ENCODE data around the gene NUP188.
A peak's percentile ranks its signal among the peaks of the same experiment; 100 is the strongest.
"Not testable (repeated sequence)": the region's sequence is repeated elsewhere in the genome, so short reads cannot be mapped to it uniquely, and the experiment has no call there.

Gene NUP188

DNA sequence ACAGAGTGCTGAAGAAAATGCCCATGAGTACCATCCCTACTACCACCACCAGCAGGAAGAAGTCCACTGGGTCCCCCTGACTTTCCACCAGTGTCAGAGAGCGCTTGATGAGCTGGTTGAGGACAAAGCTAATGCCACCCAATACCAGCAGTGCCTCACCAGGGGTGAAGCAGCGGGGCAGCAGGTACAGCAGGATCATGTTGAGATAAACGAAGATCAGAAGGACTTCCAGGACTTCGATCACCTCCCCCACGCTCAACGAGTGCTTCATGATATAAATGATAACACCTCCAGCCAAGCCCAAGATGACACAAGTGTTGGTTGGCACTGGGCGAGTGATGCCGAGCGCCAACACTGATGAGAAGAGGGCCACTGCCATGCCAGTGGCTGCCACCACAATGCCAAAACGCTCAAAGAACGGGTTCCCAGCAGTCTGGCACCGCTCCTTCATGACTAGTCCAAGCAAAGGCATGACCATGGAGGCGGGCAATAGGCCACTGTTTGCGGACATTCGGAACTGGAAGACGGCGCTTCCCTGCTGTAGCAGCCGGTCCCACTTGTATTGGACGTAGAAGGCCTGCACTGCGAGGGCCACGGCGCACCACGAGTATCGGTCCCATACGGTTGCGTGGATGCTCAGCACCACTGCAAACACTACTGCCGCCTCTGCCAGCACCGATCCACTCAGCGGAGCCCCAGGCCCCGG is 775 bp upstream of the NUP188 start:
- DNase-seq = no peak

DNA sequence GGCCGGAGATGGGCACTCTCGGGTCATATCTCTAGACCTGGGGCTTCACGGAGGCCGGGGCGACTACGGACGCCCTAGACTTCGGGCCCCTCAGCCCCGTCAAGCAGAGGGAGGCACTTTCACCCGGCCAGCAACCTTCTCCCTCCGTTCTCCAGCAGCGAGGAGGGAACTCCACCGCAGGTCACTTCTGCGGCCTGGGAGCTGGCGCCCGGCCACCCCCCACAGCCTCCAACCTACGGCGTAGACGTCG is 297 bp upstream of the NUP188 start:
- DNase-seq = no peak

DNA sequence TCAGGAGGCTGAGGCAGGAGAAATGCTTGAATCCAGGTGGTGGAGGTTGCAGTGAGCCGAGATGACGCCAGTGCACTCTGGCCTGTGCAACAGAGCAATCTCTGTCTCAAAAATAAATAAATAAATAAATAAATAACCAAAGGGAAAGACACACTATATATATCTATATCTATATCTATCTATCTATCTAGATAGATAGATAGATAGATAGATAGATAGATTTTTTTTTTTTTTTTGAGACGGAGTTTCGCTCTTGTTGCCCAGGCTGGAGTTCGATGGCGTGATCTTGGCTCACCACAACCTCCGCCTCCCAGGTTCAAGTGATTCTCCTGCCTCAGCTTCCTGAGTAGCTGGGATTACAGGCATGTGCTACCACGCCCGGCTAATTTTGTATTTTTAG is 13.9 kb downstream of the NUP188 start:
- DNase-seq = not testable (repeated sequence)

DNA sequence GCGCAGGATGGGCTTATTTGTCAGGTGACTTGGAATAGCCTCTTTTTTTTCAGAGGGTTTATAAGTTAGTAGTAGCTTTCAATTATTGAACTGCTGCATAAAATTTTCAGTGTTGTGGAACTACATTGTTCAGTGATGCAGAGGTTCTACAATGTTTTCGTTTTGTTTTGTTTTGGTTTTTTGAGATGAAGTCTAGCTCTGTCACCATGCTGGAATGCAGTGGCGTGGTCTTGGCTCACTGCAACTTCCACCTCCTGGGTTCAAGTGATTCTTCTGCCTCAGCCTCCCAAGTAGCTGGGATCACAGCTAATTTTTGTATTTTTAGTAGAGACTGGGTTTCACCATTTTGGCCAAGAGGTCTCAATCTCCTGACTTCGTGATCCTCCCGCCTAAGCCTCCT is 22.0 kb downstream of the NUP188 start:
- no peak for DNase-seq

DNA sequence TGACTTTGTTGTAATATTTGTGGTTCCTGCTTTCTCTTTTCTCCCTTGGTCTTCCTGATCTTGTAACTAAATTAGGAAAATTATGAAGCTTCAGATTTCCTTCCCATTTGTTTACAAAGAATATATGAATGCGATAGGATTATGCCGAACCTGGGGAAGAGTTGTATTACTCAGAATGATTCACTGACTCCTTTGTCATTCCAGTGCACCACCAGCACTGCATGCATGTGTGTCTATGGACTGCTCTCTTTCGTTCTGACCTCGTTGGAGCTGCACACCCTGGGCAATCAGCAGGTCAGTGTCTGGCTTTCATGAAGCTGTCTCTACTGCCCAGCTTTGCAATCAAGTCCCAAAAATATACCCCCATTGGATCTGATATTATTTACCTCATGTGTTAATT is 25.5 kb downstream of the NUP188 start:
- no peak for DNase-seq

DNA sequence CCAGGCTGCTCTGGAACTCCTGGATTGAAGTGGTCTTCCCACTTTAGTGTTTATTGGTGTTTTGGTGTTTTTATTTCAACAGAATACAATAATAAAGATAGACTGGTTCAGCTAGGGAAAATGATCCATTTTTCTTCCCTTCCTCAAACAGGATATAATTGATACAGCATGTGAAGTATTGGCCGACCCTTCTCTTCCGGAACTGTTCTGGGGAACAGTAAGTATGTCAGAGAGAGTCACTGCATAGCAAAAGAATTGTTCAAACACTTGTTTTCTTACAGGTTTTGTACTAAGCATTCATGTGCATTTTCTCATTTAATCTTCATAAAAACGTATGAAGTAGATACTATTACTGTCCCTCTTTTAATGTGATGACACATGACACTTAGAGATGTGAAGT is 31.6 kb downstream of the NUP188 start:
- no peak for DNase-seq

DNA sequence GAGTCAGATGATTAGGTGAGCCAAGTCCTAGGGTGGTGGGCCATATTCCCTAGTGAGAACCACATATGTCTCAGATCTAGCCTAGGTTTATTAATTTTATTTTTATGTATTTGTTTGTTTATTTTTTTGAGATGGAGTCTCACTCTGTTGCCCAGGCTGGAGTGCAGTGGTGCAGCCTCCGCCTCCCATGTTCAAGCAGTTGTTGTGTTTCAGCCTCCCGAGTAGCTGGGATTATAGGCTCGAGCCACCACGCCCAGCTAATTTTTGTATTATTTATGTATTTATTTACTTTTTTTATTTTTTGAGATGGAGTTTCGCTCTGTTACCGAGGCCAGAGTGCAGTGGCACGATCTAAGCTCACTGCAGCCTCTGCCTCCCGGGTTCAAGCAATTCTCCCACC is 36.0 kb downstream of the NUP188 start:
- no peak for DNase-seq

DNA sequence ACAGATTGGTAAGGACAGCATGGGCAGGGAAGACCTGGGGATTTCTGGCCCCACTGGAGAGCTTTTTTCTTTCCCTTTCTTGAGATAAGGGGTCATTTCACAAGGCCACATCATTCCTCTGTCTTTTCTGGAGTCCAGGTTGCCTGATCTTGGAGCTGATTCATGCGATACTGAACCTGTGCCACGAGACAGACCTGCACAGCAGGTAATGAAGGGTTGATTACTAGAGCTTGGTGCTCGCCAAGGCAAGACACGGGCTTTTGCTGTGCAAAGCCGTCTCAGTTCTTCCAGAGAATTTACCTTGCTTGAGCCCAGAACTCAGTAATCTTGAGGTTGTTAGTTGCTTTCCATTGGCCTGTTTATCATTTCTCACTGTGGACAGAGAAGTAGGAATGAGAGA is 39.2 kb downstream of the NUP188 start:
- DNase-seq = no peak

DNA sequence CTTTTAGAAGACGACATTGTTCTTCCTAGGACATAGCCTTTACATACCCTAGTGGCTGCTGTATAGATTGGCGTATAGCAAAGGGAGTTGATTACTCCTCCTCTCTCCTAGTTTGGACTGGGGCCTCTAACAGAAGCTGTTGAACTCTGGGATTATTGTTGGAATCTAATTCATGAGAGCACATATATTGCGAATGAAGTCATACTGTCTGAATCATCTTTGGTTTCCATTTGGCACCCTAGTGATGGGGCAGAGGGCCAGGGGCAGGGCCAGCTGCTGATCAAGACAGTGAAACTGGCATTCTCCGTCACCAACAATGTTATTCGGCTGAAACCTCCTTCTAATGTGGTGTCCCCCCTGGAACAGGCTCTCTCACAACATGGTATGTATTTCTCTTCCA is 40.3 kb downstream of the NUP188 start:
- no peak for DNase-seq

DNA sequence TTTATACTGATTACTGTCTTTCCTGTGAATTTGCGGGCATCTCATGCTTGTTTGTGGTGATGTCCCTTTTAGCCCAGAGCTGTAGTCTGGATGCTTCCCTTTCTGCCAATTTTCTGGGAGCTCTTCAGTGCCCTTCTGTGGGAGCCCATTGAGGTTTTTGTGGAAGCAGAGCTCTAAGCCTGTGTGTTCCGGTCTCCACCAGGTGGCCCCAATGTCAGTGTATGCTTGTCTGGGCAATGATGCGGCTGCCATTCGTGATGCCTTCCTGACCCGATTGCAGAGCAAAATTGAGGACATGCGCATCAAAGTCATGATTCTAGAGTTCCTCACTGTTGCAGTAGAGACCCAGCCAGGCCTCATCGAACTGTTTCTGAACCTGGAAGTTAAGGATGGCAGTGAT is 45.5 kb downstream of the NUP188 start:
- DNase-seq = no peak

DNA sequence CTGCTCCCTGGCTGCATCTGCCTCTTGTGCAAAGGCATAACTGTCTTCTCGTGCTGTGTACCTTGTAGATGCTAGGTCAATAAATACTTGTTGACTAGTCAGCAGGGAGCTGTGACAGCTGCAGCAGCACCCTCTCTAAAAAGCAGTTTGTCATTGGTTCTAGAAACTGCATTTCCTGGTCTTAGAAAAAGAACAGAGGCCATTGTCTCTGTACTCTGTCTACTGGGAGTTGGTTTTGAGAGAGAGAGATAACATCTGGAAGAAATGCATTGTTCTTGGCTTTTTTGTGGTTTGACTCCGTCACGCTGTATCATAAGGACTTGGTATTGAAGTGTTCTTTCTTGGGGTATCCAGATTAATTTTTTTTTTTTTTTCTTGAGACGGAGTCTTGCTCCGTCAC is 48.3 kb downstream of the NUP188 start:
- no peak for DNase-seq

DNA sequence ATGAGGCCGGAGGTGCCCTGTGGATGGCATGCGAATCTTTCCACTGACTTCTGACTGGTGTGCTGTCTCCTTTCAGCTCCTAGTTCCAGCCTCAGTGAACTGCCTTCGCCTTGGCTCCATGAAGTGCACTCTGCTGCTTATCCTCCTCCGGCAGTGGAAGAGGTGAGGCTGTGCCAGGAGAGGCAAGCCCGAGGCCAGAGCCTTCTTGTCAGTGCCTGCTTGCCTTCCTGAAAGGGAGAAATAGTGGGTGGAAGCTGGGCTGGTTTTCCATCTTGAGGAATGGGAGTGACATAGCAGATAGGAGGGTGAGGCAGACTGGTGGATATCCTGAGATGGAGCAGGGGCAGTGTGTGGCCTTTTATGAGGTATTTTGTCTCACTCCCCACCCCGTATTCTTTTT is 51.0 kb downstream of the NUP188 start:
- no peak for DNase-seq

DNA sequence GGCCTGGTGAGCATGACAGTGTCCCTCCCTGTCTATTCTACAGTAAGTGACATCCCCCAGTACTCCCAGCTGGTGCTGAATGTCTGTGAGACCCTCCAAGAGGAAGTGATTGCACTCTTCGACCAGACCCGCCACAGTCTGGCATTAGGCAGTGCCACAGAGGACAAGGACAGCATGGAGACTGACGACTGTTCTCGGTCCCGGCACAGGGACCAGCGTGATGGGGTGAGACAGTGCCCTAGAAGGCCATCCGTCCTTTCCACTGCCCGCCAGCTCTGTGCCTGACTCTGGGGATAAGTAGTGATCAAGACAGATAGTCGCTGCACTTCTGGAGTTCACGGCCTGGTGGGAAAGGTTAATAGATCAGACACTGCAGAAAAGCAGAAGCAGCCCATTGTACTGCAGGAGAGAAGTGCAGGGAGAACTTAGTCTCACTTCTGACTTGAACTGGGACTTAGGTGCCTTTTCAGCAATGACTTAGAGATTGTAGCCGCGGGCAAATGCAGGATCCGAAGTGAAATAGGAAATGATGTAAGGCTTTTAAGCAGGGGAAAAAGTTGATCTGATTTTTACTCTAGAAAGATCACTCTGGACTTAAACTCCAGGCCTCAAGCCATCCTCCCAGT is 52.2 kb downstream of the NUP188 start:
- DNase-seq = no peak

DNA sequence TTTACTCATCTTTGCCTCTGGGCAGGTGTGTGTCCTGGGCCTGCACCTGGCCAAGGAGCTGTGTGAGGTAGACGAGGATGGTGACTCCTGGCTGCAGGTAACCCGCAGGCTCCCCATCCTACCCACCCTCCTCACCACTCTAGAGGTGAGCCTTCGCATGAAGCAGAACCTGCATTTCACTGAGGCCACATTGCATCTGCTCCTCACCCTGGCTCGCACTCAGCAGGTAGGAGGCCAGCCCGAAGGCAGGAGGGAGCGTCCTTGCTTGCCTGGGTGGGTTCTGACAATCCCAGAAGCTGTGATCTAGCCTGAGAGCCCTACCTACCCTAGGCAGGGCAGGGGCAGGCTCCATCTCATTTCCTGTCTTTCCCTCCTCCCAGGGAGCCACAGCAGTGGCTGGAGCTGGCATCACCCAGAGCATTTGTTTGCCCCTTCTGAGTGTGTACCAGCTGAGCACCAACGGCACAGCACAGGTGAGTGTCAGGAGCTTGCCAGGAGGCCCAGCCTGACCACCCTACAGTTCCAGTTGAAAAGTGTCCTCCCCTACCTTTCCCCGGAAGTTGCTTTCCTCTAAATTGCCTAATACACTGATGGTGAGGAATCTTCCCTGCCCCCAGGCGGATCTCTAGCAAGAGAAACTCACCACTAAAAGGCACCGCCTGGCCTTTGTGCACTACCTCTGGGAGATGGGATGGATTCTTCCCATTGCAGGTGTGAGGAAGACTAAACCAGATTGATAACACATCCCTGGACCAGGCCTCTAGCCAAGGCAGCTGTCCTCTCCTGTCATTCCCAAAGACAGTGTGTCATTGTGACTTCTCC is 54.2 kb downstream of the NUP188 start:
- DNase-seq = no peak

DNA sequence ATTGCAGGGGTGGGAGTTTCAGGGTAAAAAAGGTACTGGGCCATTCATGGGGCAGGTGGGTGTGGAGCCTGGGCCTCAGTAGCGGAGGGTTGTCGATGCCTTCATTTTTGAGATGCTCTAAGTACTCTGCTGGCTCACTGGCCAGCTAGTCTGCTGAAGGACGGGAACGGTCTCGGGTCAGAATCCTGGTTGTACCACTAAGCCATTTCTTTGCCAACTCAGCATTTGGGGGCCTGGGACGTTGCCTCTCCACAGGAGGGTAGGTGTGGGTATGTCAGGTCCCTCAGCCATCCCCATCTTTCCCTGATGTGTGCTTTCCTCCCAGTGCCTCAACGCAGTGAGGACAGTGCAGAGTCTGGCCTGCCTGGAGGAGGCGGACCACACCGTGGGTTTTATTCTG is 55.5 kb downstream of the NUP188 start:
- DNase-seq = no peak

DNA sequence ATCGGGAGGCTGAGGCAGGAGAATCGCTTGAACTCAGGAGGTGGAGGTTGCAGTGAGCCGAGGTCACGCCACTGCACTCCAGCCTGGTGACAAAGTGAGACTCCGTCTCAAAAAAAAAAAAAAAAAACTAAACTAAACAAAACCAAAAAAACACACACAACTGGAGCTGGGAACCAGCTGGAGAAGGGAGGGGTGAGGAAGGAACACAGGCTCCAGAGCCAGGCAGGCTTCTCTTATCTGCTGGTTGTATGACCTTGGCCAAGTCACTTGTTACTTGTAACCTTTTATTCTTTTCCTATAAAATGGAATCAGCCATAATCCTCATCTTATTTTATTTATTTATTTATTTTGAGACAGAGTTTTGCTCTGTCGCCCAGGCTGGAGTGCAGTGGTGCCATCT is 56.7 kb downstream of the NUP188 start:
- not testable (repeated sequence) for DNase-seq

DNA sequence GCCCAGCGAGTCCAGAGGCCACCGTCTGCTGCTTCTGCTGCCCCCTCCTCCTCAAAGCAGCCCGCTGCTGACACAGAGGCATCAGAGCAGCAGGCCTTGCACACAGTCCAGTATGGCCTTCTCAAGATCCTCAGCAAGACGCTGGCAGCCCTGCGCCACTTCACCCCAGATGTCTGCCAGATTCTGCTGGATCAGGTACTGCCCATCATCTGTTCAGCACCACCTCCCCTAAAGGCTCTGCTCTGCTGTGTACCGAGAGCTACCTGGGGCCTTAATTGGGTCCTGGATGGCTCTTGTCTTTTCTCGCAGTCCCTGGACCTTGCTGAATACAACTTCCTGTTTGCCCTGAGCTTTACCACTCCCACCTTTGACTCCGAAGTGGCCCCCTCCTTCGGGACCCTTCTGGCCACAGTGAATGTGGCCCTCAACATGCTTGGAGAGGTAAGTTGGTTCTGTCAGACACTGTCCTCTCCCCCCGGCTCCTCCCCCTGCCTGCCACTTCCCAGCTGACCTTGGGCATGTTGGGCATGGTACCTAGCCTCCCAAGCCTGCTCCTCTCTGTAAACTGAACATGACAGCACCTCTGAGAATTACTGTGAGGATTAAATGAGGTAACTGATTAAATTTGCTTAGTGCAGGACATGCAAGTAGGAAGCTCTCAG is 58.0 kb downstream of the NUP188 start:
- DNase-seq = no peak

DNA sequence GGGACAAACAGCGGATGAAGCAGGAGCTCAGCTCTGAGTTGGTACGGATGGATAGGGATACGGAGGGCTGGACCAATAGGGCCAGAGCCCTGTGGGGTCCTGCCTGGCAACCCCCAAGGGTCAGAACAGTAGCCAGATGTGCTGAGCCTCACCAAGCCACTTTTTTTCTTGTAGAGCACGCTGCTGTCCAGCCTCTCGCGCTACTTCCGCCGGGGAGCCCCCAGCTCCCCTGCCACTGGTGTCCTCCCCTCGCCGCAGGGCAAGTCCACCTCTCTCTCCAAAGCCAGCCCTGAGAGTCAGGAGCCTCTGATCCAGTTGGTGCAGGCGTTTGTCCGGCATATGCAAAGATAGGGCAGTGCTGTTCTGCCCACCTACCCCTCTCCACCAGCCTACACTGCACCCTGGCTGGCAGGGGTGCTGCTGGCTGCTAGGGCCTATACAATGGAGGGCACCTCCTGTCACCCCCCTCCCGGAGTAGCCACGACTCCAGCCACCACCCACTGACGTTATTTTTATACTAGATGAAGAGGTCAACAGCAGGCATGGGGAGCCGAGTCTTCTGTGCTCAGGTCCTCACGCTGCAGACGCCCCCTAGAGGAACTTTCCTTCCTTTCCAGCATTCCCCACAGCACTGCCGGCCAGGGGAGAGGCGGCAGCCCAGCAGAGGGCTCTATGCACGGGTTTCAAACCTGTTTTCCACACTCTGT is 59.0 kb downstream of the NUP188 start:
- peak; percentile 51 for DNase-seq

DNA sequence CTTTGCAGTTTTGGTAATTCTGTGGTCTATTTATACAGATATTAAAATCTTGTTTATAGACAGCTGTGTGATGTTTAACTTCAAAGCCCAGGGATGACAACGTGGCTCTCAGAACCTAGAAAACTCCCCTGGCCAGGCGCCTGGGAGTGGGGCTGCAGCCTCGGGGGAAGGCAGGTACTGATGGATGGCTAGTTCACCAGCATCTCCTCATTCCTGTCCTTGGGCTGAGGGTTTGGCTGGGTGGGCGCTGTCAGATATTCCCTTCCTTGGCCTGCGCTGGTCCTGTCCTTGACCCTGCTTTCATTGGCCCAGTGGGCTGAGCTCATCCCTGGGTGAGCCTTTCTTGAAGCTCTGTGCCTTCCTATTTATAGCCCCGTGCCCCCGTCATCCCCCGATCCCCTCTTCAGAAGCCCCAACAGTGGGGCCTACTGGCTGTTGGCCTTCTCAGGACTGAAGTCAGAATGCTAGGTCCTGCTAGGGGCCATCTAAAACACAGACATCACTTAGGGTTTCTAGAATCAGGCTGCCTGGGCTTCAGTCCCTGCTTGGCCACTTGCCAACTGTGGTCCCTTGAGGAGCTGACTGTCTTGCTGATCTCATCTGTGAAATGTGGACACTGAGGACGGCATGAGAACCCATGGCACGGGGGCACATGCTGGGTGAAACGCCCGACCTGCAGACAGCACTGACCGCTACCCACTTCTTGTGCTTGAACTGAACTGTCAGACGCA is 59.7 kb downstream of the NUP188 start:
- DNase-seq = no peak

DNA sequence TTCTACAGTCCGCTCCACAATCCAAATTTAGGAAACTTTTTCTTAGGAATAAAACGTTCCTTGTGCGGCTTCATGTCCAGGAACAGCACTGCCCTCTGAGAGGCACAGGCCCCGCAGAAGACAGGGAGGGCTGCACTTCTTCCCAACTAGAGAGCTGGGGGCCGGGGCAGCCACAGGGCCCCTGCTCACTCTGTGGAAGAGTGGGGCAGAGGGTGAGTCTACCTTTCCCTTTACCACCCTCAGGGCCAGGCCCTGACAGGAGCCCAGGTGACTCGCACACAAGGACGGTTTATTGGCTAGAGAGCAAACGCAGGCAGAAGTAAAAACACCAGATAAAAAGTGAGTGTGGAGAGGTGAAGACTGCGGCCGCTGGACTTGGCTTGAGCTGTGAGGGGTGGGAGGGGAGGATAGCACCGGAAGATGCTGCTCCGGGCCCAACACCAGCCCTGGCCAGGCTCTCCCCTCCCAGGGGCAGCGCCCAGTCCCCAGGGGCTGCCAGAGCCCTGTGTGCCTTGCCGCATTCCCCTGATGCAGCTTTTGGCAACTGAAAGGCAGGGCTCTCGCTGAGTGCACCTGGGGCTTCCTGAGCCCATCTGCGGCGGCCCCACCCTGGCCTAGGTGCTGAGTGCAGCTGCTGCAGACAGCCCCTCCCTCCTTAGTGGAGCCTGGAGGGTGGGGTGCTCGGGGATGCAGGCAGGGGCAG is 60.4 kb downstream of the NUP188 start:
- DNase-seq = no peak

DNA sequence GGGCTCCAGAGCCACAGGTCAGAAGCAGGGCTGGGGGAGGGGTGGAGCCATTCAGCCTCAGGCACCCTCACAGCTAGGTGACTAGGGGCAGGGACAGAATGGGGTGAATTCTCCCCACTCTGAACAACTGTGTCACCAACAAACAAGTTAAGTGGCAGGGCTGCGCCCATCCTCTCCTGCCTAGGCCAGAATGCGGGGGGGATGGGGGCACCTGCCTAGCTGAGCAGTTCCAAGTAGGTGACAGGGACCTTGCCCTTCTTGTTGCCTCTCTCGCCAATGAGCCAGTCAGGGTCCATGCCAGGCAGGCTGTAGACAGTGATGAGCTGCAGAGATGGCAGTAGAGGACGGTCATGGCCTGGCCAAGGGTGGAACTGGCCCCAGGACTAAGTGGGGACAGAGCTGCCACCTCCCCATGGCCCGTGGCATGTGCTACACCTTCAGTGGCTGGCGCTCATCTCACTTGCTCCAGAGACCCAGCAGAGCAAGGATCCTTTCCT is 61.0 kb downstream of the NUP188 start:
- DNase-seq = no peak

Data from DMS 273 treated with DMSO at 0.1 percent for 48 hours (cell line).